Sciatic nerve (tissue), 2 donors: ENCODE data around the gene ST7. TPM values are rescaled to one million over a fixed set of nuclear protein-coding genes. Genes with fewer than 3 reads are reported as not detected.

Experiments
- ATAC-seq: fragments of 200-7000 bp; cut with Tn5 transposase; one replicate; pipeline ENCODE4 v1.9.1; 2020; ENCODE audit warnings: mild to moderate bottlenecking, moderate library complexity
- DNase-seq: peaks from one replicate; pipeline ENCODE4 v3.0.0-alpha.2; 2020; ENCODE audit warnings: low spot score
- intact Hi-C: fragments of 100-400 bp; cut with DNase I; formaldehyde crosslinking; loops from one replicate; pipeline ENCODE4 v1.14.2; 2022
- total RNA-seq: library from RNA; stranded (reverse); fragmentation: NEBNext Ultra II Directional; extraction: Animal tissue kit (Norgen Biotek cat#: 25700); gene quantifications from one replicate; pipeline ENCODE4 v1.2.1, GENCODE V29; 2021
- donor health status: DM: no; HTN: no; CAD: no.
- donor health status: DM: no; HTN: no; CAD: no.

Gene ST7
- total RNA-seq, 1 donor from 2014 or later = 19.7 TPM

DNA sequence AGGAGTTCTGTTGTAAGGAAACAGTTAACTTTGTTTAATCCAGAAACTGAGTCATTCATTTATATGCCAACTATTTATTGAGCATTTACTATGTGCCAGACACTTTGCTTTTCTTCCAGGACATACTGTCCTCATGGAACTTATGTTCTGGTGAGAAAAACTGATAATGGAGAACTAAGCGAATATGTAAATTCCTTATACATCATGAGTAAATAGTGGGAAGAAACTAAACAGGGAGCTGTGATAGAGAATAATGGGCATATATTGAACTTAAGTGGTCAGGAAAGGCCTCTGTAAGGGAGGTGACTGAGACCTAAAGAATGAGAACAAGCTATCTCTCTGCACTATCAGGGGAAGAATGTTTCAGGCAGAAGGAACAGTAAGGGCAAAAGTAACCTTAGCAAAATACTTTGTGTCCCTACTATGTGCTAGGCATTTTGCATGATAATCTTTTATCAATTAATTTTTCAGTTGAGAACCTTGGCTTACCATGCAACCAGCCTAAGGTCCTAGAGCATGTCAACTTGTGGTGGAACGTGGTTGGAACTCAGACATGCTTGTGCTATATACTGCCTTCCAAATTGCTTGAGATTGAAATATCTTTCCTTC is 45.4 kb downstream of the ST7 start:
- no peak for ATAC-seq
- DNase-seq = no peak
- intact Hi-C loops = no loop called here

DNA sequence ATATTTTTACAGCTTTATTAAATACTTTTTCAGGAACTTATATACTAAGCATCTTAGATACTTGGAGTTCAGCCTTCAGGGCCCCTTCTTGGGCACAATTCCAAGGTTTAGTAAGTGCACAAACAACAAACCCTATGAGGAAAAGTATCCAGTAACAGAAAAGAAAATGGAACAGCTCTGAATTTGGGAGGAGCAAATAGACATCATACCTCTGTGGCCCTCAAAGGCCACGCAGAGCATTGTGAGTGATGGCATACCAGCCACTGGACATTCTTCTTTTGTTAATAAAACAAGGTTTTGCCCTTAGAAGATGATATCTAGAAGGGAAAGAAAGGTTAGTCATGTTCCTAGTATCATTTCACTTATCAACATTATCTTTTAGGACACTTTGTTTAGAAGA is 46.0 kb downstream of the ST7 start:
- no peak for ATAC-seq
- intact Hi-C loops = no loop called here
- no peak for DNase-seq

DNA sequence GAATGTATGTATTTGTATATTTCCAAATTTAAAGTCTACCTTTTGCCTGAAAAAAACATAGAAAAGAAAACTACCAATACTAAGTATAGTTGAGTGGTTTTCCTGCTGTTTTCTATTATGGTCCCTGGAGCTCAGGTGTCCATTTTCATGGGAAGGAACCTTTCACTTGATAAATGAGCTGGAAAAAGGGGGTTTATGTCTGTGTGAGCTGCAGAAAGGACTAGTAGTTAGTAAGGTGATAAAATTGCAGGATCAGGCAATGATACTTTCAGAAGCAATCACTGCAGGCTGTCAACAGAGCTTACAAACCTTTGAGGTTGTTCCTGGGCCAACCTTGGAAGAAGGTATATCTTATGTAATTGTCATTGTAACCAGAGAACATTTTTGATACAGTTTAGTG is 48.0 kb downstream of the ST7 start:
- DNase-seq (no peak), ATAC-seq (no peak)
- intact Hi-C loops = no loop called here

DNA sequence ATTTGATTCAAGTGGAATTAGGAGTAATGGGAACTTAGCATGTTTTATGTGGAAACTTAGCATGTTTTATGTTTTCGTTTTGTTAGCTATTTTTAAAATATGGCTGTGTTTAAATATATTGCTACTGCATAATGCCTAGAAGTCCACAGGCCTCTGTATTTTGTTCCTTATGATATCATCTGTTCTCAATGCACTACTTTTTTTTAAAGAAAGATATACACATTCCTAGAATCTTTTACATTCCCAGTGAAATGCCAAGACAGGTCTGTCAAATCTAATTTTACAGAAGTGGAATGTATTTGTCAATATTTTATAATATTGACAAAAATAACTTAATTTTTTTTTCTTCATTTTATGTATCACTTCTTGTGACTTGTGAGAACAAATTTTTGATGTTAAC is 51.6 kb downstream of the ST7 start:
- ATAC-seq = no peak
- intact Hi-C loops = no loop called here

DNA sequence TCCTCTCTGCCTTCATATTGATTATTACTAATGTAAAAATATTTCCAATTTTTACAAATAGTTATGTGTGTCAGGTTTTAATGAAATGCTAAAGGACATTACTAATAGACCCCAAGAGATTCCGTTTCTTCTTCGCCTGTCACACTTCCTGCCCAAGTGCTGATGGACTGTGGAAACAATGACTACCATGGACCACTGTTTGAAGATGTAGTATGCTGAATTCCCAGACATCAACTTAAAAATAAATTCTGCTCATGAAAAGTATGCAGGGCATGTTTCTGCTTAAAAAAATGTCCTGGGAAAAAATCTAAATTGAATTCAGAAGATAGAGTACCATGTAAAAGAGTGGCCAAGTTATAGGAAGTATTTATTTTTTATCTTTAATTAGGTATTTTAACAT is 52.1 kb downstream of the ST7 start:
- DNase-seq (no peak), ATAC-seq (no peak)
- intact Hi-C loops = no loop called here

More for the DNA sequence above, 51.6 kb downstream of the ST7 start:
- no peak for DNase-seq

DNA sequence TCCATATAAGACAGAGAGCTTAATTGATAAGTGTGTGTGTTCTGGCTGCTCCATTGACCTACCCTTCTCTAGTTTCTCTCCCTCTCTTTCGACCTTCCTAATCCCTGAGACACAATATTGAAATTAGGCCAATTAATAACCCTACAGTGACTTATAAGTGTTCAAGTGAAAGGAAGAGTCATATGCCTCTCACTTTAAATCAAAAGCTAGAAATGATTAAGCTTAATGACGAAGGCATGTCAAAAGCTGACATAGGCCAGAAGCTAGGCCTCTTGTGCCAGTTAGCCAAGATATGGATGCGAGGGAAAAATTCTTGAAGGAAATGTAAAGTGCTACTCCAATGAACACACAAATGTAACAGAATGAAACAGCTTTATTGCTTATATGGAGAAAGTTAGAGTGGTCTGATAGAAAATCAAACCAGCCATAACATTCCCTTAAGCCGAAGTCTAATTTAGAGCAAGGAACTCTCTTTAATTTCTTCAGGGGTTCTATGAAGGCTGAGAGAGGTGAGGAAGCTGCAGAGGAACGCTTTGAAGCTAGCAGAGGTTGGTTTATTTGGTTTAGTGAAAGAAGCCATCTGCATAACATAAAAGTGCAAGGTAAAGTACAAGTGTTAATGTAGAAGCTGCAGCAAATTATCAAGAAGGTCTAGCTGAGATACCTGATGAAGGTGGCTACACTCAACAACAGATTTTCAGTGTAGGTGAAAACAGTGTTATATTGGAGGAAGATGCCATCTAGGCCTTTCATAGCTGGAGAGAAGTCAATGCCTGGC is 53.8 kb downstream of the ST7 start:
- ATAC-seq (no peak), DNase-seq (no peak)
- intact Hi-C loops = no loop called here

DNA sequence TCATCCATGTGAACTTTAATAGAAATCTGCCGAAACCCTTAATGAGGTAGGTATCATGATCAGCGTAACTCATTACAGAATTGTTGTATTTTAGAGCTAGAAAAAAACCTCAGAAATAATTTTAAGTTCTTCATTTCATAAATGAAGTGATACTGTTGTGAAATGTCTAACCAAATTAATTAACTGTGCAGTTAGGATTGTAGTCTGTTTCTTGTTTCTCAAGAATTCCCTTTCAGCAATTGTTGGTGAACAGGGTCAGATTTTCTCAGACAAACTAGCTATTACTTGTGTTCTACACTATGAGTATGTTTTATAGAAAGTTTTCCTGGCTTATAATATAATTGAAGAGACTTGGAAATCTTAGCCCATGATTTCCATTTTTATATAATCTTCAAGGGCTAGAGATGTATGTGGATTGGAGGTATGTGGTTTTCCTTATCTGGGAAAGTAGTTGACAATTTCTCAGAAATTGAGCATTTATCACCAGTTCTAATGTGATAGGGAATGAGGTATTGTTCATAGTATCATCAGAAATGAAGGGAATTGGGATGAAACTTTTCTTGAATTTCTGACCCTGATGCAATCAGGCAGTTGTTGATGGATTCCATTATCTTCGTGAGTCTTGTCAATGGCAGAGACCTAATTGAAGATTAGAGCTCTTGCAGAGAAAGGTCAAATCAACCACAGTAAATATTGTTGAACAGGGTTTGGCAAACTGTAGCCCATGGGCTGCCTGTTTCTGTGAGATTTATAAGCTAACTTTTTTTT is 55.0 kb downstream of the ST7 start:
- ATAC-seq = no peak

DNA sequence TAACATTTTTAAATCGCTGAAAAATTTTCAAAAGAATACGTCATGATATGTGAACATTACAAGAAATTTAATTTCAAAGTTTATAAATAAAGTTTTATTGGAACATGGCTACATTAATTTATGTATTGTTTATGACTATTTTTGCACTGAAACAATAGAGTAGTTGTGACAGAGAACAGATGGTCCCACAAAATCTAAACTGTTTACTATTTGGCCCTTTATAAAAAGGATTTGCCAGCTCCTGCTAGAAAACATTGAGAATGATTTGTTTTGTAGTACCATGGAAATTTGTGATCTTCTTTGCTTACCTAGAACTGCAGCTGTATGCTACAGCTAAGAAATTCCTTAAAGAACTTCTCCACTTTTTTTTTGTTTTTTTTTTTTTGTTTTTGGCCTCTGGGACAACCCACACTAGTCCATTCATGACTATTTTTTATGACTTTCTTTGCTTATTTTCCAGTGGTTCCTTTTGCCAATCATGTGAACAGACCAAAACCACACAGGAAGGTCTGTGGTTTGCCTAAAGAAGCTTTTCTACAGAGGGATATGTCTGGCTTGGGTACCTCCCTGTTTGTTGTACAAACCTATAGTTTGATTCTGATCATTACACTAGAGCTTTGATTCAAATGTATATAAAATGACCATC is 55.7 kb downstream of the ST7 start:
- no peak for ATAC-seq
- no peak for DNase-seq
- intact Hi-C loops = no loop called here

More for the DNA sequence above, 55.0 kb downstream of the ST7 start:
- DNase-seq = no peak
- intact Hi-C loops = no loop called here

DNA sequence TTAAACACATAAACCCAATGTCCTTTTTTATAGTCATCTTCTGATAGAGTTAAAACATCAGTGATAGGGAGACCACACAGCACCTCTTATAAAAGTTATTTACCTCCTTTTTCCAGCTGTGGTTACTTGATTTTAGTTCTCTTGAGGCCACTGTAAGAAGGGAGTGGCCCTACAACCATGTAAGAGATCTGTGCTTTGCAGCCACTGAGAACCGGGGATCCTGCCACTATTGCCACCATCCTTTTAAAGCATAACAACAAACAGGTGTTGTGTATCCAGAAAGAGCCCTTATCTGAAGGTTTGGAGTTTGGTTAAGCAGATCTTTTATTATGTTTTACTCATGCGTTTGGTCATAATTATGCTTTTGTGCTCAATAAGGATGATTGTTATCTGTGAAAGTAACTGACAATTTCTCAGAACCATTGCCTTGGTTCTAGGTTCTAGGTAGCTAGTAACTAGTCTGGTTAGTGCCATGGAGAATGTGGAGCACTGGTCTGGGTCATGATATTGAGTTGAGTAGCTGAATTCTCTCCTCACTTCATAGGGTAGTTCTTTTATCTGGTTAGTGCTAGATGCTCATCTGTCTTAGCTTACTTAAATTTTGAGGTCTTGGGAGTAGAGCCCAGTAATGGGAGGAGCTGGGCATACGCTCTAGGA is 56.5 kb downstream of the ST7 start:
- intact Hi-C loops = no loop called here
- DNase-seq (no peak), ATAC-seq (no peak)

DNA sequence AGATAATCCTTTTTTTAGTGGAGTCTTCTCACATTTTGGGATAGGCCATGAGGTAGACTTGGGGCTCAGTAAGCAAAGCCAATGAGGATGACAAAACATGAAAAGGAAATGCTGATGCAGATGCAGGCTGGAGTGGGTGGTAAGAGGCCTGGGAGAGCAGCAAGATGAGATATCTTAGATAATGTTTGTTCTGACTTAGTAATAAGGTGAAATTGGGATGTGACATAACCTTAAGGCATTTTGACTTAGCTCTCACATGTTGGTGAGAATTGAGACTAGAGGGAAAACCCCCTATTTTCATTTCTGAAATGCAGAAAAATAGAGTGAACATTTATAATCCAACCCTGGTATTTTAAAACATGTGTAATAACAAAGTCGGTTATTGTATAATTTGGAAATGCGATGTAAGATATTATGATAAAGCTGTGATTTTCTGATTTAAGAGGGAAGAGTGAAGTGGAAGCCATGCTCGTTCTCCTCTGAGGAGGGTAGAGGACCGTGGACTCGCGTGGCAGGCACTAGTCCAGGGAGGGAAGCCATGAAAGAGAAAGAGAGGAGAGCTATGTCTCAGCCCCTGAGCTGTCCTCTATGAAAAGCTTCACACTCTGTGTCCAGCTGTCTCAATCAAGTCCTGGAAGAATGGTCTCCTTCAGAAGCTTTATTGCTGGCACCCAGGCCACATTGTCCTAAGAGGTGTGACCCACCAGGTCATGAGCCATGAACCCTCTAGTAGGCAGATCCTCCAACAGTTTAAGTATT is 57.3 kb downstream of the ST7 start:
- DNase-seq (no peak), ATAC-seq (no peak)
- intact Hi-C loops = no loop called here

DNA sequence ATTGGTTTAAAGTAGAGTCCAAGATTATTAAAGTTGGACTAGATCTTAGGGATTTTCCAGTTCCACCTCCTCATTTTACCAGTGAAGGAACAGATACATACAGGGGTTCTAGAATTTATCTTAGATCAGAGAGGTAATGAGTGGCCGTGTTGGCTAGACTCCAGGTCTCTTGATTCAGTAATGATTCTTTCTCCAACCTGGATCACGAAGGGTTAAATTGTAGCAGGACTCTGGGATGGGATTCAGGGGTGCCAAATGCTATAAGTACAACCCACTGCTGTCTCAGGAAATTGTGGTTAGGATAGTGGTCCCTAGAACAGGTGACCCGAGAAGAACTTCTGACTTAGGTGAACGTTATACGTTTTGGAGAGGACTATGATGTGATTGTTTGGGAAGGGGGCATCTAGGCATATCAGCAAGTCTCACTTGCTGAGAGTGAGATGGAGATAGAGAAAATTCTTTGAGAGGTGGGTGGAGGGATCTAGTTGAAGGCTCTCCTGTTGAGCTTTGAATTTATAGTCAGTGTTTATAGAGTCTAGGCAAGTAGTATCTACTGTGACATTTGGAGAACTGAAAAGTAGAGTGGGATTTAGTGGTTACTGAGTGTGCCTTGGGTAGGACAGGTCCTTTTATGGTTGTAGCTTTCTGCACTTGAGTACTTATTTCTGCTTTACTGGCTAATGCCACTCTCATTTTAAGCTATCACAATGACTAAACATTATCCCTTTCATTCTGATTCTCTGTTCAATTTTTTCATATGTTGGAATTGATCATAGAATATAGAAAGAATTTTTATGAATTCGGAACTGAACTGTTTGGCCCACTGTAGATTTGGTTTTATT is 58.3 kb downstream of the ST7 start:
- no peak for ATAC-seq
- DNase-seq = no peak
- intact Hi-C loops = no loop called here

DNA sequence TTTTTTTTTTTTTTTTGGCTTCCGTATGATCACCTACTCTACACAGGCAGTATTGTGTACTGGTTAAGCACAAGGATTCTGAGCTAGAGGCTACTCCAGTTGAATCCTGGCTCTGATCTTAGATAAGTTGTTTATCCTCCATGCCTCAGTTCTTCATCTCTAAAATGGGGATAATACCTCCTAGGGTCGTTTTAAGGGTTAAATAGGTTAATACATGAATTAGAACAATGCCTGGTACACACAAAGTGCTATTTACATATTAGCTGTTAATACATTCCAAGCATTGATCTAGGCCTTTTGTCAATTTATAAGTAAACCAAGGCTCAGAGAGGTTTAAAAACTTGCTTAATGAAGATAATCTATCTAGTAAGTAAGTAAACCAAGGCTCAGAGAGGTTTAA is 59.0 kb downstream of the ST7 start:
- DNase-seq = no peak
- ATAC-seq = no peak
- intact Hi-C loops = no loop called here

DNA sequence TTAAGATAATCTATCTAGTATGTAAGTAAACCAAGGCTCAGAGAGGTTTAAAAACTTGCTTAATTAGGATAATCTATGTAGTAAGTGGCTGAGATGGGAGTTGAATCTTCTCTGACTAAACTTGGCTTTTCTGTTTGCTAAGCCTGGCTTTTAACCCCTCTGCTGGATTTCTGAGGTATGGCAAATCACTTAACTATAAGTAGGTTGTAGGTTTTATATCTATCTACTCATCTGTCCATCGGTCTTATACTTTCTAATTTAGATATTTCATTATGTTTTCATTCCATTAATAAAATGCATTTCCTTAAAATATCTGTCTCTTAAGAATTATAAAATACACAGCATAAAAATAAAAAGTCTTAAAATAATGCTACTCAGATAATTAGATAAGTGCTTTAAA is 59.4 kb downstream of the ST7 start:
- ATAC-seq (no peak), DNase-seq (no peak)
- intact Hi-C loops = no loop called here

DNA sequence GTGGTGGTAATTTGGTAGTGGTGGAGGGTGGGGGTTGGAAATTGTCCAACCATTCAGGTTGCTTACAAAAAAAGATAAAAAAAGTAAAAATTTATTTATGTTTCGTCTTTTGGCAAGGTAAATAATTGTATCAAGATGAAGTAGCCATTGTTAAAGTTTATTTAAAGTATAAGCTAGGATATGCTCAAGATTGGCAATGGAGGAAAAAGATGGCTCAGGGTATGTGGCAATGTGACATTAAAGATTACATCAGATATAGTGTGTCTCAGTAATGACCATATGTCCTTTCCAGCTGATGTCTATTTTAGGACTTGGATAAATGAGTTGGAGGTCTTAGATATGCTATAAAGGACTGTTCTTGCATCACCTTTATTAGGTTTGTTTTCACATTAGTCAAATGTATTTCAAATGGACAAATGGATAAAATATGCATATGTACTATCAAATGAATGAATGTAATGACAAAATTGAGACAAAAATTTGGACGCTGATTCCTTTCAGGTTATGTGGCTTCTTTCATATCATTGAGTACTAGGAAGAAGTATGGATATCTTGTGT is 60.9 kb downstream of the ST7 start:
- DNase-seq = no peak
- ATAC-seq = no peak
- intact Hi-C loops = no loop called here

DNA sequence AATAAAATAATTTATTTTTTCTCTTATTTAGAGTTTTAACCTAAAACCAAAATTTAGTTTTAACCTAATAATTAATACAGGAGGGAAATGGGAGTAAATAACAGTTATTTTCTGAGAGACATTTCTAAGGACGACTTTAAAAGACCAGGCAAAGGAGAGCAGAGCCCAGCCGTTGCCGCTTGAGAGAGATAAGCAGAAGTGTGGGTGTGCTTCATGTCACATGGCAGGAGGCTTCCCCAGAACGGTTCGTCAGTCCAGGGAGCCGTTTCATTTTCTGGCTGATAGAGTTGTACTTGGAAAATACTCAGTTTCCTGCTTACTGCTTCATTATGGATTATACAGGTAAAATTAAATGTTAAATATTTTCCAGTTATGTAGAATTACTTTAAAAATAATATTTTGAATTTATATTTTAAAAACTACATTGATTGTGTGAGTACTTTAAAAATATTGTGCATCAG is 61.4 kb downstream of the ST7 start:
- intact Hi-C loops = no loop called here
- ATAC-seq = peak; percentile 93
- DNase-seq = peak; percentile 70

DNA sequence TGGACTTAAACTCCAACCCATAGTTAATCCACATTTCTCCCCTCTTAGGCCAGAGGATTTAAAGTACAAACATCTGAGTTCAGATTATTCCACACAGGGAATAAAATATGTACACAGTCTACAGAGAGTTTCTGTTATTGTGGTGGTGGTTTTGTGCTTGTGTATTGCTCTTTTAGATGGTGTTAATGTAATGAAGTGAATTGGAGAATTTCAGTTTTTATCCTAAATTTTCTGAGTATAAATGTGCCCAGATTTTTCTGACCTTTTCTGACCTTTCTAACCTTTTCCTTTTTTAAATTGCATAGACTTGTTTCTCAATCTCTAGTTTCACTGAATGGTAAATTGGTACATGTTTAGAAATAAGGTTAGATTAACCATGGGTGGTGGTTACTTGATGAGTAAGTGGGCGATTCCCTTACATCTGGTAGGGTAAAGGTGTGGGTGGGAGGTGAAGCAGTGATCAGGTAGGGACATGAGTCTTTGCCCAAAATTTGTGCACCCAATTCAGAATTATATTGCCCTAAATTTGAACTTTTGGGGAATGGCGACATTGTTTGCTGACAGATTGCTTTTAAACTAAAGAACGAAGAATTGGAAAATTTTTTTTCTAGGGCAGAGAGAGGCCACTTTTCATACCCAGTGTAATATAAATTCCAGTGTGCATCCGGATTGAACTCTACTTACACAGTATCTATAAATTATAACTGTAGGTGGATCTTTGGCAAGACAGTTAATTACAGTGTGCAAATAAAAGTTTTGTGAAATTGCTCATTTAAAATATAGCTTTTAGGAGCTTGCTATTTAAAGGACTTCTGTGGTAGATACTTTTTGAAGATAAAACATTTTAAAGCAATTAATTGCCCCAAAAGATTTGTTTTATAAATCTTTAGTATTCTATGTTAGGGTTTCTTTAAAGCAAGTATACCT is 62.2 kb downstream of the ST7 start:
- ATAC-seq (no peak), DNase-seq (no peak)
- intact Hi-C loops = no loop called here
